Melanocyte of skin (primary cell): ENCODE measurements around the gene TRMT2A. TPM values are rescaled to one million over a fixed set of nuclear protein-coding genes. Genes with fewer than 3 reads are reported as not detected.

ENCODE experiments used
- small RNA-seq, 2 donors: library from RNA; depleted of rRNA; stranded (forward); fragments of <200 nt; gene quantifications; one replicate each; pipeline ENCODE3, GENCODE V24; 2012
- total RNA-seq, 2 donors: library from RNA; depleted of rRNA; stranded (reverse); fragments of >200 nt; gene quantifications; 2 replicates each; pipeline ENCODE4 v1.2.3, GENCODE V29; 2012

Gene TRMT2A, protein sequence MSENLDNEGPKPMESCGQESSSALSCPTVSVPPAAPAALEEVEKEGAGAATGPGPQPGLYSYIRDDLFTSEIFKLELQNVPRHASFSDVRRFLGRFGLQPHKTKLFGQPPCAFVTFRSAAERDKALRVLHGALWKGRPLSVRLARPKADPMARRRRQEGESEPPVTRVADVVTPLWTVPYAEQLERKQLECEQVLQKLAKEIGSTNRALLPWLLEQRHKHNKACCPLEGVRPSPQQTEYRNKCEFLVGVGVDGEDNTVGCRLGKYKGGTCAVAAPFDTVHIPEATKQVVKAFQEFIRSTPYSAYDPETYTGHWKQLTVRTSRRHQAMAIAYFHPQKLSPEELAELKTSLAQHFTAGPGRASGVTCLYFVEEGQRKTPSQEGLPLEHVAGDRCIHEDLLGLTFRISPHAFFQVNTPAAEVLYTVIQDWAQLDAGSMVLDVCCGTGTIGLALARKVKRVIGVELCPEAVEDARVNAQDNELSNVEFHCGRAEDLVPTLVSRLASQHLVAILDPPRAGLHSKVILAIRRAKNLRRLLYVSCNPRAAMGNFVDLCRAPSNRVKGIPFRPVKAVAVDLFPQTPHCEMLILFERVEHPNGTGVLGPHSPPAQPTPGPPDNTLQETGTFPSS
- 10 to 100 TPM; 48.9 to 50.0 TPM for total RNA-seq

GRCh38 chr22:20116951-20117632 is at the start of gene TRMT2A:
TRMT2A (minus strand) TSS chr22:20117226; CDS start chr22:20116906, 320 bp downstream.

GRCh38 chr22:20150381-20151275 is 33.6 kb upstream of the TRMT2A start, which contains the start of gene CCDC188:
CCDC188 (minus strand) TSS chr22:20151055; CDS start chr22:20150986, 69 bp downstream.

DNA sequence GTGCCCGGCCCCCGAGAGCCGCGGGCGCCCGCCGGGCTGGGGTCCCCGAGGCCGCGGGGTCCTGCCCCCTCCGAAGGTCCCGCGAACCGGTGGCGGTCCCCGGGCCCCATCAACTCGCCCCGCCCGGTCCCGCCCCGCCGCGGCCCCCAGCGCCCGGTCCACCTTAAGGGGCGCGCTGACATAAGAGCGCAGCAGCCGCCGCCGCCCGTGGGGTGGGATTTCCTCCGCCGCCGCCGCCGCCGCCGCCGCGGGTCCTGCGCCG is 14.5 kb upstream of the TRMT2A start, which contains the start of gene ZDHHC8:
TSS of gene ZDHHC8 (plus strand) at position 208 of the 262 bp plus-strand sequence. CDS start 144 bp downstream, outside the sequence.

GRCh38 chr22:20115691-20116375 is 1.2 kb downstream of the TRMT2A start, which contains the start of gene RANBP1:
RANBP1 (plus strand) TSS chr22:20116104; CDS start chr22:20116185, 81 bp downstream.

GRCh38 chr22:20079745-20080444 is 37.1 kb downstream of the TRMT2A start, which contains the start of gene DGCR8:
DGCR8 (plus strand) TSS chr22:20080241; CDS start chr22:20085964, 5,723 bp downstream.

Small RNAs within 50 kb of the gene (small RNA-seq; reads per million reads assigned to genes)
- 0 to 0.06 reads per million in 2 donors for gene MIR6816
- gene RF00017 = 0 reads per million in 2 donors
- gene RF00599 = 0 reads per million in 2 donors

Other genes with a start within 250 kb of the TRMT2A start
- 100 to 1,000 TPM; 176 to 327 TPM for gene COMT, start 175.5 kb downstream of the TRMT2A start, total RNA-seq
- 10 to 100 TPM; 21.6 to 24.1 TPM for gene TXNRD2, start 175.4 kb downstream of the TRMT2A start, total RNA-seq
- gene ARVCF, start 100.4 kb downstream of the TRMT2A start, total RNA-seq = 1 to 10 TPM; 5.3 to 6.9 TPM
- gene TANGO2, start 96.1 kb downstream of the TRMT2A start, total RNA-seq = 10 to 100 TPM; 58.3 to 59.5 TPM
- gene DGCR8, start 37.0 kb downstream of the TRMT2A start, total RNA-seq = 10 to 100 TPM; 16.5 to 18.6 TPM
- gene RANBP1, start 1.1 kb downstream of the TRMT2A start, total RNA-seq = 100 to 1,000 TPM; 156 to 424 TPM
- gene ZDHHC8, start 14.6 kb upstream of the TRMT2A start, total RNA-seq = 10 to 100 TPM; 11.3 to 12.7 TPM
- gene CCDC188, start 33.8 kb upstream of the TRMT2A start, total RNA-seq = under 1 TPM; under 0.01 to 0.33 TPM
- 1 to 10 TPM; 2.3 to 2.4 TPM for gene RTN4R, start 151.1 kb upstream of the TRMT2A start, total RNA-seq
- 10 to 100 TPM; 55.6 to 56.1 TPM for gene DGCR6L, start 202.8 kb upstream of the TRMT2A start, total RNA-seq